ENCODE results near the gene DECR2.

Gene DECR2

DNA sequence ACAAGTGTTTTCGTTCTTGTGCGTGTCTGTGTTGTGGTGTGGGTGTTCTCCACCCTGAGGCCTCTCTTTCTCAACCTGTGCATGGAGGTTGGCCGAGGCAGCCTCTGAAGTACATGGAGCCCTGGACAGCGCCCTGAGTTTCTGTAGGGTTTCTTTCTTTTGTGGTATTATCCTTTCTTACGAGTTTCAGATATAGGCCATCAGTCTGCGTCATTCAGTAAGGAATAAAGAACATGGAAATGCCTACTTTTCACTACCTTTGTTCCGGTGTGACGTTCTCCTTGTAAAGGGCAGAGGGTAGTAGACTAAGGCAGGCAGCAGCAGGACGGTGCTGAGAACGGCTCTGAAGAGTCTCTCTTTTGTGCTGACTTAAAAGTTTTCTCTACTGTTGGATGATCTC lies 42.3 kb downstream of the DECR2 start:
- no peak for DNase-seq

DNA sequence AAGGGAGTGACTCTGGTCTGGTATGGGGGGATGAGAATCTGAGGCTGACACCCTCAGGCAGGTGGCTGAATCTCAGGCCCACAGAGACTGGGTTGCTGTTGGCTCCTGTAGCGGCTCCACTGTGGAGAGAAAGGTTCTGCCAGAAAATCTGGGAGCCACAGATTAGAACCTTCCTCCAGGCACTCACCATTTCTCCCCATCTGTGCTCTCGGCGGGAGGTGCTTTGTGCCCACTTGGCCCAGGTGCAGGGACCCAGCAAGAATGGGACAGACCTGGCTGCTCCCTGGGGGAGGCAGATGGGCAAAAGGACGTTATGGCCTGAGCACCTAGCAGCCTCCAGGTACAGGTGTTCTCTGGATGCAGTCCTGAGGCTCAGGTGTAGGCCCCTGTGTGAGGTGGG lies 43.9 kb downstream of the DECR2 start:
- DNase-seq: no peak

DNA sequence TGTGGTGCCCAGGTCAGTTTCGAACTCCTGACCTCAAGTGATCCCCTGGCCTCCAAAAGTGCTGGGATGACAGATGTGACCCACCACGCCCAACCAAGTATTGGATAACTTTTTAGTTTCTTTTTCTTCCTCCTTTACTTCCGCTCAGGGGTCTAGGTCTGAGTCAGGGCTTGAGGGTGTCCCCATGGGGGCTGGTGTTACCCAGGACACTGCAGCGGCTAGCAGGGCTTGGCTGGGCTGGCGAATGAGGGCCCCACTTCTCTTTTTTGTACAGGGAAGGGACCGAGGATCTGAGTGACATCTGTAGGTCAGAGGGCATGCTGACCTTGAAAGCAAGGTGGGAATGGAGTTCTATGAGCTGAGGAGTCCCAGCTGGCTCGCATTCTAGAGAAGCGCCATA lies 48.7 kb downstream of the DECR2 start:
- no peak for DNase-seq

DNA sequence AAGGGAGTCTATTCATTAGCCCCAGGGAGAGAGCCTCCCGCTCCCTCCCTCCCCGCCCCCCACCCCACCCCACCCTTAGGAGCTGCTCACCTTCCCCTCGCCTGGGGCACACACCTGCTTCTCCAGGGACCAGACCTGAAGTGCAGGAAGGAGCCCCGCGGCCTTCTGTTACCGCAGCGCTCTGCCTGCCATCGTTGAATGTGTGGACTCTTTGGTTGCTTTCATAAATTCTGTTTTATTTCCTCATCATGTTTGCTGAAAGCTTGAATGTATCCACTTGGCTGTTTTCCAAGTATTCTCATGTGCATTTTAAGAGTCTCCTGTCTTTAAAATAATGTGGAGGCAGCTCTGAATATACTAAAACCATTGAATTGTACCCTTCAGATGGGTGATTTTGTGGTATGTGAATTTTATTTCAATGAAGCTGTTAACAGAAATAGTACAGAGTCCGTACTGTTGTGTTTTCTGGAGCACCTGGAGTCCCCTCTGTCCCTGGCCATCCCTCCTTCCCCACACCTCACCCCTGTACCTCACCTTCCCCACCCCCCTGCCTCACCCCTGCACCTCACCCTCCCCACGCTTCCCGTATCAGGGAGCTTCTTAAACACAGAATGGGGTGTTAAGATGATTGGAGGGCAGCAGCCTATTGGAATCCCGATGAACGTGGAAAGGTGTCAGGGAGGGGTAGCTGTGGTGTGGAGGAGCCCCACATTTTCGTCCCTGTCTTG lies 49.3 kb downstream of the DECR2 start:
- DNase-seq: no peak

DNA sequence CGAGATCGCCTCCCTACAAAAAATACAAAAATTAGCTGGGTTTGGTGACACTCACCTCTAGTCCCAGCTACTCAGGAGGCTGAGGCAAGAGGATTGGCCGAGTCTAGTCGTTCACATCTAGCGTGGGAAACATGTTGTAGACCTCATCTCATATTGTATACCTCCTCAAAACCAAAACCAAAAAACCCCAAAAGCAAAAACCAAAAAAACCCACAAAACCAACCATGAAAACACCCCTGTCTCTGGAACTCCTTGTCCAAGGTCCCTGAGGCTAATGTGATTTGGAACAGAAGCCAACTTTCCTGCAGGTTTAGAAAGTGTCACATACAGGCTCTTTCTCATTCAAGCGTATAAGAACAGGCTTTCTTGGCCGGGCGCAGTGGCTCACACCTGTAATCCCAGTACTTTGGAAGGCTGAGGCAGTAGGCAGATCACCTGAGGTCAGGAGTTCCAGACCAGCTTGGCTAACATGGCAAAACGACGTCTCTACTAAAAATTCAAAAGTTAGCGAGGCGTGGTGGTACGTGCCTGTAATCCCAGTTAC lies 52.8 kb downstream of the DECR2 start:
- DNase-seq: no peak

DNA sequence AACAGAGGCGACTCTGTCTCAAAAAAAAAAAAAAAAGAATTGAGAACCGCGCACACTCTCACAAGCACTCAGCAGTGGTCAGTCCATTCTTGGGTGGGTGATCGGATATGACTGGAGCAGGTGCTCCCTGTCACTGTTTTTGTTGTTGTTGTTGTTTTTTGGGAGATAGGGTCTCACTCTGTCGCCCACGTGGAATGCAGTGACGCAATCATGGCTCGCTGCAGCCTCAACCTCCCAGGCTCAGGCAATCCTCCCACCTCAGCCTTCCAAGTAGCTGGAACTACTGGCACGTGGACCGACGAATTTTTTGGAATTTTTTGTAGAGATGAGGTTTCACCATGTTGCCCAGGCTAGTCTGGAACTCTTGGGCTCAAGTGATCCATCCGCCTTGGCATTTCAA lies 53.8 kb downstream of the DECR2 start:
- no peak for DNase-seq

DNA sequence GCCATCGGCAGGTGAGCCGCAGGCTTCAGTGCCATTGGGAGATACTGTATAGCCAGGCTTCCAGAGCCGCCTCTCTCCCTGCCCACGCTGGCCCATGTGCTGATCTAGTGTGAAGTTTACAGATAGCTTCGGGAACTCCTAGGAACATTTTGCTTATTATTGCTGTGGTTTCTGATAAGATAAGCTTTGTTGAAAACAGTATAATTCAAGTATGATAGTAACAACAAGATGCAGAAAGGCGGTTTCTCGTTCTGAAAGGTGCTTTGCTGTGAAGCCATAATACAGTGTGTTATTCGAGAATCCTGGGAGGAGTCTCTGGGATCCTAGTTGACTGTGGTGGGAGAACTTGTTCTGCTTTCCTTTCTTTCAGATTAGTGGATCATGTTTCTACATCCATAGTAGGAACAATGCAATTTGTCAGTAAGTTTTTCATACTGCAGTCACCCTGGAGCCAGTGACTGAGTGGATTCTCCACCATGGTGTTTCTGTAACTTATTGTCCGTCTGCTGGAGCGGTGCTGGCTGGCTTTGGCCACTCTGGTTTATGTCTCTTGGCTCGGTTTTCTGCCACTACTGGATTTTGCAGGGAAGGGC lies 55.3 kb downstream of the DECR2 start:
- DNase-seq: no peak

DNA sequence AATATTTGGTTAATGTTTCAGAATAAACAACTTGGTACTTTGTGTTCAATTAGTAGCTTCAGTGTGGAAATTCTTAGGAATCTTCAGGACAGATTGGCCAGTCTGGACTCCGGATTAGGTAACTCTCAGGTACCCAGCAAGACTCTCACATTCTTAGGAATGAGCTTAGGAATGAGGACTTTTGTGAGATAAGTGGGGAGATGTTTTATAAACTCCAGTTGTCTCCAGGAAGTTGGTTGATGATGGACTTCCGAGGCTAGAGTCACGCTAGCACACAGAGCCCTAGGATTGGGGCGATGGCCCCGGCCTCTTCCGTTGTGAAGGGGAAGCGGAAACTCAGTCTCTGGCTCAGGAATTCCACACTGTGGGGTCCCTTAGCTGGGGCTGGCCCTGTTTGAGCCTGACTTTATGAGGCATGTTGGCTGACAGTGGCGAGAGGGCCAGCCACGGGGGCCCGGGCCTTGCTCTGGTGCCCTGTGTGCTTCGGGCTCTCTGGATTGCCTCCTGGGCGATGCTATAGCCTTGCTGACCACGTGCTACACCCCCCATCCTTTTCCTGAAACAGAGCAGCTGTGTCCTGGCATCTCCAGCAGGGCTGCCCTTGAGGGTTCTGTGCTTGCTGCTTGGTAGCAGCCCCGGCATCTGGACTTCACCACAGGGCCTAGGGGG lies 56.2 kb downstream of the DECR2 start:
- no peak for DNase-seq

DNA sequence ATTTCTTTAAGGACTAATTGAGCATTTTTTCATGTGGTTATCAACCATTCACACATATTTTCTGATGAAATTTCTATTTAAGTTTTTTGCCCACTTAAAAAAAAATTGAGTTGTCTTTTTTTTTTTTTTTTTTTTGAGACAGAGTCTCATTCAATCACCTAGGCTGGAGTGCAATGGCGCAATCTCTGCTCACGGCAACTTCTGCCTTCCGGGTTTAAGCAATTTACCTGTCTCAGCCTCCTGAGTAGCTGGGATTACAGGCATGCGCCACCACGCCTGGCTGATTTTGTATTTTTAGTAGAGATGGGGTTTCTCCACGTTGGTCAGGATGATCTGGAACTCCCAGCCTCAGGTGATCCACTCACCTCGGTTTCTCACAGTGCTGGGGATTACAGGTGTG lies 58.1 kb downstream of the DECR2 start:
- no peak for DNase-seq

DNA sequence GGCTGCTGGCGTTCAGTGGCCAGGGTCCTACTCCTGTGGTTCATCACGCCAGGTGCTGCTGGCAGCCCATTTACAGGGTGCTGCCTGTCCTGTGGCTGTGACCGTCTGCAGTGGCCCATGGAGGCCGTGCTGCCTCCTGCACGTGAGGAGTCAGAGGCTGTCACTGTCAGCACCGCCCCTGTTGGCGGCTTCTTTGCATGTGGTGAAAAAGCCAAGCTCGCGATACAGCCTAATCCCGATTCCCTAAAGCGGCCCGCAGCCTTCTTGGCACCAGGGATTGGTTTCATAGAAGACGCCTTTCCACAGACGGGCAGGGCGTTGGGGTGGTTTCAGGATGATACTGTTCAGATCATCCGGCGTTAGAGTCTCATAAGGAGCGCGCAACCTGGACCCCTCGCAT lies 59.1 kb downstream of the DECR2 start:
- no peak for DNase-seq

Measured in fibroblast of skin of scalp (primary cell).